Ectodermal cell (in vitro differentiated cells): ENCODE measurements around the gene DNM2.

Source experiments
- H3K27ac ChIP-seq: 2 replicates; pipeline ENCODE4 v1.7.0; 2013; ENCODE audit warnings: mild to moderate bottlenecking, low read depth, low read length; ENCODE audit not compliant: insufficient read depth, poor library complexity, severe bottlenecking
- H3K27me3 ChIP-seq: 2 replicates; pipeline ENCODE4 v1.7.0; 2013; ENCODE audit warnings: mild to moderate bottlenecking, low read length; ENCODE audit not compliant: insufficient read depth, control insufficient read depth, poor library complexity, severe bottlenecking
- H3K36me3 ChIP-seq: one replicate; pipeline ENCODE4 v1.7.0; 2013; ENCODE audit warnings: low read length; ENCODE audit not compliant: control insufficient read depth, insufficient read depth
- H3K4me1 ChIP-seq: one replicate; pipeline ENCODE4 v1.7.0; 2013; ENCODE audit warnings: low read length; ENCODE audit not compliant: control insufficient read depth, insufficient read depth
- H3K4me3 ChIP-seq: 2 replicates; pipeline ENCODE4 v1.7.0; 2013; ENCODE audit warnings: low read depth, low read length, control low read depth; ENCODE audit not compliant: insufficient read depth
- H3K9me3 ChIP-seq: 2 replicates; pipeline ENCODE4 v1.7.0; 2013; ENCODE audit warnings: mild to moderate bottlenecking, low read length, moderate library complexity; ENCODE audit not compliant: control insufficient read depth
- WGBS, 2 experiments: methylation state at CpG; one replicate each; pipeline ENCODE4 v1.1.7; 2013; ENCODE audit warnings: missing lambda C conversion rate in 2 of 2; 5-methylcytosine and 5-hydroxymethylcytosine counted together

Gene DNM2

GRCh38 chr19:10797078-10797477 lies 79.2 kb downstream of the DNM2 start:
- H3K9me3 ChIP-seq: no peaks in the 10 kb centered on the region
- no peak overlapping the region for H3K27ac ChIP-seq
- H3K4me3 ChIP-seq: no peak overlapping the region
- peaks cover 34% of the 10 kb centered on the region for H3K36me3 ChIP-seq
- no peaks in the 10 kb centered on the region for H3K4me1 ChIP-seq
- 94 to 95% methylated on average over 14 of the region's 14 CpGs for WGBS, 2 experiments
- no peaks in the 10 kb centered on the region for H3K27me3 ChIP-seq

- 92 to 94% methylated on average over 19 of the region's 19 CpGs for WGBS, 2 experiments
- H3K4me1 ChIP-seq: no peaks in the 10 kb centered on the region
- no peaks in the 10 kb centered on the region for H3K9me3 ChIP-seq
- H3K27ac ChIP-seq: no peak overlapping the region
- H3K36me3 ChIP-seq: peaks cover 41% of the 10 kb centered on the region
- no peak overlapping the region for H3K4me3 ChIP-seq
- H3K27me3 ChIP-seq: no peaks in the 10 kb centered on the region
Observed at GRCh38 chr19:10797541-10798256, 79.8 kb downstream of the DNM2 start.

GRCh38 chr19:10800488-10800887 lies 82.6 kb downstream of the DNM2 start:
- Histone ChIP-seq H3K9me3 (no peaks in the 10 kb centered on the region), H3K27me3 (no peaks in the 10 kb centered on the region), H3K4me3 (no peak overlapping the region), H3K4me1 (no peaks in the 10 kb centered on the region), H3K36me3 (peaks cover 43% of the 10 kb centered on the region), H3K27ac (no peak overlapping the region)
- 95 to 96% methylated on average over 9 of the region's 9 CpGs for WGBS, 2 experiments

GRCh38 chr19:10802479-10802878 lies 84.6 kb downstream of the DNM2 start:
- no peak overlapping the region for H3K27ac ChIP-seq
- H3K36me3 ChIP-seq: peaks cover 34% of the 10 kb centered on the region
- no peaks in the 10 kb centered on the region for H3K4me1 ChIP-seq
- H3K27me3 ChIP-seq: no peaks in the 10 kb centered on the region
- 94 to 96% methylated on average over 5 of the region's 5 CpGs for WGBS, 2 experiments
- H3K9me3 ChIP-seq: no peaks in the 10 kb centered on the region
- no peak overlapping the region for H3K4me3 ChIP-seq

GRCh38 chr19:10803252-10803651 lies 85.4 kb downstream of the DNM2 start:
- Histone ChIP-seq H3K4me1 (no peaks in the 10 kb centered on the region), H3K27me3 (no peaks in the 10 kb centered on the region), H3K4me3 (no peak overlapping the region), H3K9me3 (no peaks in the 10 kb centered on the region), H3K36me3 (peaks cover 34% of the 10 kb centered on the region), H3K27ac (no peak overlapping the region)
- WGBS, 2 experiments: 95 to 97% methylated on average over 9 of the region's 9 CpGs

GRCh38 chr19:10805065-10805757 lies 87.3 kb downstream of the DNM2 start:
- Histone ChIP-seq H3K4me1 (no peaks in the 10 kb centered on the region), H3K36me3 (peaks cover 30% of the 10 kb centered on the region), H3K9me3 (no peaks in the 10 kb centered on the region), H3K27me3 (no peaks in the 10 kb centered on the region), H3K27ac (no peak overlapping the region), H3K4me3 (no peak overlapping the region)
- 94 to 96% methylated on average over 11 of the region's 11 CpGs for WGBS, 2 experiments

GRCh38 chr19:10805758-10806247 lies 87.9 kb downstream of the DNM2 start:
- Histone ChIP-seq H3K4me1 (no peaks in the 10 kb centered on the region), H3K27me3 (no peaks in the 10 kb centered on the region), H3K27ac (no peak overlapping the region), H3K36me3 (peaks cover 24% of the 10 kb centered on the region), H3K4me3 (no peak overlapping the region), H3K9me3 (no peaks in the 10 kb centered on the region)
- 94 to 97% methylated on average over 11 of the region's 11 CpGs for WGBS, 2 experiments

GRCh38 chr19:10808937-10809649 lies 91.2 kb downstream of the DNM2 start:
- Histone ChIP-seq H3K27me3 (no peaks in the 10 kb centered on the region), H3K4me1 (no peaks in the 10 kb centered on the region), H3K27ac (no peak overlapping the region), H3K4me3 (no peak overlapping the region), H3K36me3 (peaks cover 5% of the 10 kb centered on the region), H3K9me3 (no peaks in the 10 kb centered on the region)
- 94 to 96% methylated on average over 10 of the region's 10 CpGs for WGBS, 2 experiments

GRCh38 chr19:10809651-10810285 lies 91.9 kb downstream of the DNM2 start:
- H3K4me3 ChIP-seq: no peak overlapping the region
- H3K27ac ChIP-seq: no peak overlapping the region
- no peaks in the 10 kb centered on the region for H3K27me3 ChIP-seq
- H3K4me1 ChIP-seq: no peaks in the 10 kb centered on the region
- H3K9me3 ChIP-seq: no peaks in the 10 kb centered on the region
- WGBS, 2 experiments: 96 to 97% methylated on average over 15 of the region's 15 CpGs
- peaks cover 5% of the 10 kb centered on the region for H3K36me3 ChIP-seq
